Measurements from ENCODE around the gene FHAD1.
"Not testable (repeated sequence)": the region's sequence is repeated elsewhere in the genome, so short reads cannot be mapped to it uniquely, and the experiment has no call there.

The FHAD1 gene

DNA sequence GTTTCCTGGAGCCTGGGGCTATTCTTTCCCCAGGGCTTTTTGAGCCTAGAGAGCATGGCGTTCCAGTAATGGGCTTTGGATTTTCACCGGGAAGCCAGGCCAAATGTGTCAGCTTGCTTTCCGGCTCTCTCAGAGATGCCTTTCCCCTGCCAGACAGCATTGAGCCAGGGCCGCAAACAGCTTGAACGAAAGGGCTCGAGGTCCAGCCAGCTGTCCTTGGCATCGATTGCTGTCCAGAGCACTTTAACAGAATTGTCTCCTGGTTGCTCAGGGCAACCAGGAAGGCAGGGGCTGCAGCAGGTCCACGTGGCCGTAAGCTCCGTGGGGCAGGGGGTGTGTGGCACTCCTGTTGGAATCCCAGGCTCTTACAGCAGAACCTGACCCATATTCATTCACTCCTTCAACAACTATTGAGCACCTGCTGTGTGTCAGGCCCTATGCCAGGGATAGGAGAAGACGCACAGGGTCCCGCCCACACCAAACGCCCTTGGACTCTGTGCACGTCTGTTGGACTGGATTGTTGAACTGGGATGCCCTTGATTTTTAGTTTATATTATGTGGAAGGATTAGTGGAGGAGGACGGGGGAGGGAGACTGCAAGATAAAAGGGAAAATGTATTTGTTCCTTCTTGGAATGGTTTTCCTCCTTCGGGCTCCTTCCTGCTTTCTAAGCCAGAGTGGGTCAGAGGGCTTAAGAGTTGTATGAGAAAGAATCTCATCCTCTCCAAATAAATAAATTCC, 123.9 kb downstream of the FHAD1 start:
- DNase-seq (ENCODE audit: low spot score), result no peak

- no peak for DNase-seq (ENCODE audit: low spot score)
Measured at GRCh38 chr1:15371610-15372545, 124.9 kb downstream of the FHAD1 start.

DNA sequence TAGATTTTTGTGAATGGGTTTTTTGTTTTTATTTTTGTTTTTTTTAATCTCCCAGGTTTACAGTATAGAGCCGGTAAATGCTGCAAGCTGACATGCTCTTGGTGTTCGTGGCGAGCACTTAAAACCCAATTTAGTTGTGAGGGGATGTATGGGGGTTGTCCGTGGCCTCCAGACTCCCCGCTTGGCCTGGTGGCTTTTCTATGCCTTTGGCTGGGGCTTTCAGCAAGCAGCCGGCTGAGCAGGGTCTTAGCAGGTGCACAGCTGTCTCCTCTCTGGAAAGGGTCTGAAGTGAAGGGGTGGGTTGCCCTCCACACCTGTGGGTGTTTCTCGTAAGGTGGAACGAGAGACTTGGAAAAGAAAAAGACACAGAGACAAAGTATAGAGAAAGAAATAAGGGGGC, 131.7 kb downstream of the FHAD1 start:
- DNase-seq (ENCODE audit: low spot score), result no peak

- not testable (repeated sequence) for DNase-seq (ENCODE audit: low spot score)
Measured at GRCh38 chr1:15379151-15379550, 132.1 kb downstream of the FHAD1 start.

DNA sequence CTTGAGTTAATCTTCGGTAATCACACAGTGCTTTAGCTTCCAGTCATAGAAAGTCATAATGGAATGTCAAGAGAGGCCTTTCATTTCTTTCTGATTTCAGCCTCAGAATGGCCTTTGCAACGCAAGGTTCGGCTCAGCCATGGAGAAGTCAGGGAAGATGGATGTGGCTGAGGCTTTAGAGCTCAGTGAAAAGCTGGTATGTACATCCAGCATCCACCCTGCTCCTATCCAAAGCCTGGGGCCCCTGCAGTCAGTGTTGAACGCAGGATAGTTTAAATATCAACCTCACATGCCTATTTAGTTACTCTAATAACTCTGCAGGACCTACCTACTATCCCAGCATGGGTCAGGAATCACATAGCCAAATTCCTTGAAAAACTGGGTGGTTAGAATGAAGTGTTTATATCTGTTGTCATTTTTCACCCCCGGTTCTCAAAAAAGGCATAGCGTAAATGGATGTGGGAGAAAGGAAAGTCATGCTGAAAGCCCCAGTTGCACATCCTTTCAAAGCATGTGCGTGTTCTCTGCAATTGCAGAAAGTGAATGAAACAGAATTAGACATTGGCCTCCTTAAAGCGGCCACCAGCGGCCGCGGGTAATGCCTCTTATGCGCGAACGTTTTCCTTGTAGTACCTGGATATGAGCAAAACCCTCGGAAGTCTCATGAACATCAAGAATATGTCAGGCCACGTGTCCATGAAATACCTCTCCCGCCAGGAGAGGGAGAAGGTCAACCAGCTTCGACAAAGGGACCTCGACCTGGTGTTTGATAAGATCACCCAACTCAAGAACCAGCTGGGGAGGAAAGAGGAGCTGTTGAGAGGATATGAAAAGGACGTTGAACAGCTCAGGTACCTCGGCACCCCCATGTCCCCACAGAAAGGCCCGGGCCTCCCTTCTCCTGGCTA, 133.8 kb downstream of the FHAD1 start:
- no peak for DNase-seq (ENCODE audit: low spot score)

DNA sequence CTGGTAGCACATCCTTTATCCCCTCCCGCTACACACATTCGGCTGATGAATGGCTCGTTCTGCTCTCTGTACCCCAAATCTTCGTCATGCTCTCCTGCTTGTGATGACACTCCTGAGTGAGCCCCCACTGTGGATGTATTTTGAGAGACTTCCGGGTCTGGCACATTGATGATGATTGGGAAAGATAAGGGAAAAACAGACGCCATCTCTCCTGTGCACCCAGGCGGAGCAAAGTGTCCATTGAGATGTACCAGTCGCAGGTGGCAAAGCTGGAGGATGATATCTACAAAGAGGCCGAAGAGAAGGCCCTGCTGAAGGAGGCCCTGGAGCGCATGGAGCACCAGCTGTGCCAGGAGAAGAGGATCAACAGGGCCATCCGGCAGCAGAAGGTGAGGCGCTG, 134.8 kb downstream of the FHAD1 start:
- no peak for DNase-seq (ENCODE audit: low spot score)

GRCh38 chr1:15382601-15383518, 135.8 kb downstream of the FHAD1 start:
- no peak for DNase-seq (ENCODE audit: low spot score)

- DNase-seq (ENCODE audit: low spot score), result no peak
Measured at GRCh38 chr1:15383810-15384209, 136.8 kb downstream of the FHAD1 start.

DNA sequence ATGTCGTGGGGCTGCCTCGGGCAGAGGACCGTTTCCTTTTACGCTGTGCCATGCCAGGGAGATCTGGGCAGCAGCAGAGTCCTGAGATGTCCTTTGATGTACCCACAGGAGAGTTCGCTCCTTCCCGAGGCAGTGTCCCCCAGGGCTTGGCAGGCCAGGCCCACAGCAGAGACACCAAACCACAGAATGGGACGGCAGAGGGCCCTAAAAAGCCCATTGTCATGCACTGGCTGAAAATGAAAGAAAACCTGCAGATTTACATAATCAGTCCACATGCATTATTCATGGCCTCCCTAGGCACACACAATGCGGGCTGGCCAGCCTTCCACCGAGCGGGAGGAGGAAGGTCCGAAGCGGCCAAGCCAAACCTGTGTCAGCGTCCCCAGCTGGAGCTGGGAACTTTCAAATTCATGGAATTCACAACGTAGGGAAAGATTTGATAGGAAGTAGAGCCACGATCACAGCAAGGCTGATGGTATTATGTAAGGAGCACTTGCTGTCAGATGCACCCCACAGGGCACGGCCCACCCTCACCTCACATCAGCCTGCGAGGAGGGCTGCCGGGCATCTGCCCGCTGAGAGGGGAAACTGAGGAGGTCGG, 137.4 kb downstream of the FHAD1 start:
- peak; percentile 50 for DNase-seq (ENCODE audit: low spot score)

DNA sequence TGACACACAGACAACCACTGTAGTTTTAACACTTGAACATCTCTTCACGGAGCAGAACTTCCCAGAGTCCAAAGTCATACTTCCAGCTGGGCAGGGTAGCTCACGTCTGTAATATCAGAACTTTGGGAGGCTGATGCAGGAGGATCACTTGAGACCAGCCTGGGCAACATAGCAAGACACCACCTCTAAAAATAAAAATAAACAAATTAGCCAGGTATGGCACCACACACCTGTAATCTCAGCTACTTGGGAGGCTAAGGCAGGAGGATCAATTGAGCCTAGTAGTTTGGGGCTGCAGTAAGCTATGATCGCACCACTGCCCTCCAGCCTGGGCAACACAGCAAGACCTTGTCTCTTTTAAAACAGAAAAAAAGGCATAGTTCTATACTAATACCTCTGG, 138.4 kb downstream of the FHAD1 start:
- DNase-seq (ENCODE audit: low spot score), result no peak

- peak; percentile 57 for DNase-seq (ENCODE audit: low spot score)
Measured at GRCh38 chr1:15386164-15386749, 139.2 kb downstream of the FHAD1 start.

- DNase-seq (ENCODE audit: low spot score), result no peak
Measured at GRCh38 chr1:15388201-15388880, 141.3 kb downstream of the FHAD1 start.

DNA sequence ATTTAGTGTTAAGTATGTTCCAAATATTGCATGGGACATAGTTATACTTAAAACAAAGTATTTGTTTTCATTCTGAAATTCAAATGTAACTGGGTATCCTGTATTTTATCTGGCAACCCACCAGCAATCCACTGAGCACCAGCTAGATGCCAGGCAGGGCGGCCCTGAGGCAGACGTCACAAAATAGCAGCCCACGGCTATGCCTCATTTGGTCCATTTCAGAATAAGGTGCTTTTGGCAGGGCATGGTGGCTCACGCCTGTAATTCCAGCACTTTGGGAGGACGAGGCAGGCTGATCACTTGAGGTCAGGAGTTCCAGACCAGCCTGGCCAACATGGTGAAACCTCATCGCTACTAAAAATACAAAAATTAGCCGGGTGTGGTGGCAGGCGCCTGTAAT, 142.8 kb downstream of the FHAD1 start:
- not testable (repeated sequence) for DNase-seq (ENCODE audit: low spot score)

DNA sequence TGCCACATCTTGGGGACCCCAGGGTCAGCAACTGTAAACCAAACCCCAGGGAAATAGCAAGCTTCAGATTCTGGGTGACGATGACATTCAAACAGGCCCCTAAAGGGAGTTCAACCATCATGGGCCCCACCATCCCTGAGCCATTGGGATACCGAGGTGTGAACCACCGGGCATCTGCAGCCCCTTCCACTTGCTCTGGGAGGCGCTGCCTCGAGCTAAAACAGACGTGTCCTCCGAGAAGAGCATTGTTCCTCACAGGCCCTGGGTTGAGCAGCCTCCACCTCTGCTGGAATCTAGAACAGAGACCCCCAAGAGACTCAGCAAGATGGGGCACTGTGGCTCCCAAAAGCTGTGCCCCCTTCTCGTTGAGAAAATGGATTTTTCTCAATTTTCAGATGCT, 143.6 kb downstream of the FHAD1 start:
- no peak for DNase-seq (ENCODE audit: low spot score)

- no peak for DNase-seq (ENCODE audit: low spot score)
Measured at GRCh38 chr1:15391366-15391765, 144.3 kb downstream of the FHAD1 start.

DNA sequence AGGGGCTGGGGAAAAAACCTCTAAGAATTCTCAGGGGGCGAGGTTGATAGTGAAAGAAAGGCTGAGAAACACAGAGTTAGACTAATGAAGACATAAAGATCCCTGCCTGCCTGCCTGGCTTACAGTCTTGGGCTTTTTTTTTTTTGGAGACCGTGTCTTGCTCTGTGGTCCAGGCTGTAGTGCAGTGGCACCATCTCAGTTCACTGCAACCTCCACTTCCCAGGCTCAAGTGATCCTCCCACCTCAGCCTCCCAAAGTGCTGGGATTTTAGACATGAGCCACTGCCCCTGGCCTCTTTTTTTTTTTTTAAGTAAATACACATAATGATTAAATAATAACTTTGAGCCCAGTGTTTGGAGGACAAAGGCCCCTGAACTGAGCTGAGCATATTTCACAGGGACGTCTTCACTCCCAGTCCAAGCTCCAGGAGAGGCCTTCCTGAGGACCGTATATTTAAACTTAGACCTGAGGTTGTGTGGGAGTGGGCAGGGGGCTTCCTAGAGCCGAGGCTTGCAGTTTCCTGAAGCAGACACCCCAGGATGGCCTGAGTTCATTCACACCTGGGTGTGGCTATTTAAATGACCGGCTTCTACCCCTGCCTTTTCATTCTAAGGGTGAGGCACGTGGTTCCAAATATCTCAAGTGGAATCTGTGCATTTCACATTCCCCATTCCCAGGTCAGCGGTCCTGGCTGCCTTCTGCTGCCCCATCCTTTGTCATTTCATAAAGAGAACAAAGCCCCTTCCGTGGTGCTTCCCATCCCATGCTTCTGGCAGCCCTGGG, 146.6 kb downstream of the FHAD1 start:
- DNase-seq (ENCODE audit: low spot score), result no peak

GRCh38 chr1:15394258-15394690, 147.3 kb downstream of the FHAD1 start:
- DNase-seq (ENCODE audit: low spot score), result no peak

DNA sequence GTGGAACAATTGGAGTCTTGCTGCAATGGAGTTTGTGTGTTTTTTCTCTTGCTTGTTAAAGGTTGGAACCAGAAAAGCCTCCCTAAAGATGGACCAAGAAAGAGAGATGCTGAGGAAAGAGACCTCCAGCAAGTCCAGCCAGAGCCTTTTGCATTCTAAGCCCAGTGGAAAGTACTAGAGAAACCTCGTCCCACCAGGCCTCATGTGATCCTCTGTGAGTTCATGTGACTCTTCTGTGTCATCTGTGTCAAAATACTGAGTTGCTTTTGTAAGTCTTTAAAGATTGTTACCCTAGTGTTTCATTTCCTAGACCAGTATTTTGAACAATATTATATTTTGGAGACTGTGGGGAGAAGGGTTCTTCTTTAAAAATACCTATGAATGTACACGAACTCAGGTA, 150.2 kb downstream of the FHAD1 start:
- DNase-seq (ENCODE audit: low spot score), result no peak

- no peak for DNase-seq (ENCODE audit: low spot score)
Measured at GRCh38 chr1:15399710-15400109, 152.7 kb downstream of the FHAD1 start.

All from AG20443 (cell line).